PC-3 (cell line): Measurements from ENCODE around the gene RGS14. TPM values are rescaled to one million over a fixed set of nuclear protein-coding genes. Genes with fewer than 3 reads are reported as not detected.

ENCODE experiments used
- ATAC-seq: fragments of 200-7000 bp; cut with Tn5 transposase; 2 replicates; pipeline ENCODE4 v1.9.1; 2020; ENCODE audit warnings: mild to moderate bottlenecking, moderate library complexity
- BruUV-seq: library from RNA; stranded (reverse); fragments of 400-500 nt; replicated peaks from 2 replicates; lab custom pipeline; 2021; lab: Mats Ljungman, UMichigan
- CTCF ChIA-PET: fragments of 300-600 bp; sonication (Branson Sonifier 250); formaldehyde crosslinking; loops from one replicate; lab custom pipeline; 2022; ENCODE audit warnings: antibody characterized with exemption; lab: Charles Lee
- POLR2A ChIA-PET: fragments of 300-600 bp; sonication (Branson Sonifier 250); formaldehyde crosslinking; loops from one replicate; lab custom pipeline; 2022; ENCODE audit warnings: antibody characterized with exemption; ENCODE audit not compliant: unreplicated experiment; lab: Charles Lee
- DNase-seq: peaks from one replicate; pipeline ENCODE4 v3.0.0-alpha.2; 2015
- H2AFZ ChIP-seq: fragments of 300-600 bp; sonication (generic); 2 replicates; pipeline ENCODE4 v1.6.0; 2016; ENCODE audit warnings: antibody characterized with exemption, low read length
- H3F3A ChIP-seq: fragments of 300-600 bp; sonication (generic); one replicate; pipeline ENCODE4 v1.6.0; 2017; ENCODE audit warnings: antibody characterized with exemption, low read length, control low read depth, mild to moderate bottlenecking; ENCODE audit not compliant: unreplicated experiment
- H3K27ac ChIP-seq: fragments of 300-600 bp; sonication (generic); 2 replicates; pipeline ENCODE4 v1.5.1; 2016; ENCODE audit warnings: mild to moderate bottlenecking, low read length
- H3K27me3 ChIP-seq: fragments of 300-600 bp; sonication (generic); 2 replicates; pipeline ENCODE4 v1.6.1; 2016; ENCODE audit warnings: low read length, mixed read lengths
- H3K36me3 ChIP-seq: fragments of 300-600 bp; sonication (generic); 2 replicates; pipeline ENCODE4 v1.6.1; 2016; ENCODE audit warnings: low read depth, mixed run types, low read length, mixed read lengths
- H3K4me1 ChIP-seq: fragments of 300-600 bp; sonication (generic); 2 replicates; pipeline ENCODE4 v1.5.1; 2016; ENCODE audit warnings: low read length; ENCODE audit not compliant: insufficient read depth
- H3K4me2 ChIP-seq: fragments of 300-600 bp; sonication (generic); 2 replicates; pipeline ENCODE4 v1.6.0; 2016; ENCODE audit warnings: low read length
- H3K4me3 ChIP-seq: fragments of 300-600 bp; sonication (generic); 2 replicates; pipeline ENCODE4 v1.5.1; 2016; ENCODE audit warnings: mild to moderate bottlenecking, low read length, mixed read lengths
- H3K79me2 ChIP-seq: fragments of 300-600 bp; sonication (generic); 2 replicates; pipeline ENCODE4 v1.6.1; 2017; ENCODE audit warnings: low read length, mixed read lengths
- H3K9ac ChIP-seq: fragments of 300-600 bp; sonication (generic); 2 replicates; pipeline ENCODE4 v1.6.0; 2016; ENCODE audit warnings: mild to moderate bottlenecking, low read length
- H3K9me2 ChIP-seq: fragments of 300-600 bp; sonication (generic); replicated peaks from 2 replicates; pipeline ENCODE4 v1.6.1; 2016; ENCODE audit warnings: mixed run types, low read length, mixed read lengths
- H3K9me3 ChIP-seq: fragments of 300-600 bp; sonication (generic); 2 replicates; pipeline ENCODE4 v1.6.1; 2016; ENCODE audit warnings: low read length, mixed read lengths
- H4K20me1 ChIP-seq: fragments of 300-600 bp; sonication (generic); 2 replicates; pipeline ENCODE4 v1.6.1; 2016; ENCODE audit warnings: low read length, mixed read lengths
- CTCF ChIP-seq: fragments of 300-600 bp; sonication (generic); conservative IDR thresholded peaks from 2 replicates; pipeline ENCODE4 v1.5.1; 2017; ENCODE audit warnings: antibody characterized with exemption, low read depth, mild to moderate bottlenecking, low read length
- EZH2 ChIP-seq: fragments of 300-600 bp; sonication (generic); IDR thresholded peaks from one replicate; pipeline ENCODE4 v1.6.1; 2017; ENCODE audit warnings: antibody characterized with exemption, mild to moderate bottlenecking, low read length; ENCODE audit not compliant: unreplicated experiment
- EZH2phosphoT487 ChIP-seq: fragments of 300-600 bp; sonication (generic); IDR thresholded peaks from 2 replicates; pipeline ENCODE4 v1.6.1; 2018; ENCODE audit warnings: mild to moderate bottlenecking, antibody characterized with exemption, low read length, borderline replicate concordance
- intact Hi-C: fragments of 100-400 bp; cut with micrococcal nuclease; formaldehyde crosslinking; loops from 2 replicates; pipeline ENCODE4 v1.9.0; 2023
- total RNA-seq: library from RNA; depleted of rRNA; stranded (reverse); fragments of >200 nt; gene quantifications from 2 replicates; pipeline ENCODE4 v1.2.3, GENCODE V29; 2014

Gene RGS14
- total RNA-seq, 1 experiment from 2014 or later, result 32.3 TPM

- no TSS peak for BruUV-seq
- H3K4me3 ChIP-seq, result no peak overlapping the region
Observed at GRCh38 chr5:177376107-177376506, 18.4 kb downstream of the RGS14 start.

GRCh38 chr5:177377851-177378776 is 20.4 kb downstream of the RGS14 start:
- Histone ChIP-seq H3K36me3 (no peaks in the 10 kb centered on the region), H4K20me1 (no peaks in the 10 kb centered on the region), H3K9me3 (no peaks in the 10 kb centered on the region), H3K79me2 (no peaks in the 10 kb centered on the region), H3K9me2 (no peaks in the 10 kb centered on the region), H3K4me3 (no peak overlapping the region), H3K27me3 (no peaks in the 10 kb centered on the region), H3K4me1 (peaks cover 8% of the 10 kb centered on the region), H2AFZ (no peak overlapping the region), H3F3A (no peaks in the 10 kb centered on the region), H3K27ac (no peak overlapping the region), H3K4me2 (no peak overlapping the region), H3K9ac (no peak overlapping the region)
- BruUV-seq, result no TSS peak
- POLR2A ChIA-PET, result interaction anchor here (0.6 to 1.3 kb wide), 3 partner anchors 11 to 48 kb away, joined by 3 to 12 read pairs (median 3); partner anchors contain the start of genes GRK6 and LMAN2
- CTCF ChIA-PET, result interaction anchor here (1.4 to 1.5 kb wide), 2 partner anchors 12 kb away, joined by 3 read pairs; no protein-coding TSS in a partner anchor
- ATAC-seq (no peak), DNase-seq (no peak)
- no peak for TF ChIP-seq EZH2phosphoT487
- no peak for TF ChIP-seq CTCF
- intact Hi-C loops, result no loop called here

More at GRCh38 chr5:177376107-177376506, 18.4 kb downstream of the RGS14 start:
- Histone ChIP-seq H3K4me1 (peaks cover 14% of the 10 kb centered on the region), H4K20me1 (no peaks in the 10 kb centered on the region), H3K27ac (no peak overlapping the region), H3K4me2 (no peak overlapping the region), H3K9ac (no peak overlapping the region), H3K9me2 (no peaks in the 10 kb centered on the region), H2AFZ (no peak overlapping the region), H3K27me3 (no peaks in the 10 kb centered on the region), H3K36me3 (no peaks in the 10 kb centered on the region), H3K79me2 (no peaks in the 10 kb centered on the region), H3K9me3 (no peaks in the 10 kb centered on the region), H3F3A (no peaks in the 10 kb centered on the region)
- intact Hi-C loops, result no loop called here
- ChIA-PET CTCF (no interaction called here), POLR2A (no interaction called here)
- TF ChIP-seq EZH2 (no peak), EZH2phosphoT487 (no peak), CTCF (no peak)
- ATAC-seq (no peak), DNase-seq (no peak)
